WI38 (cell line): Measurements from ENCODE around the gene DPYSL5.

Source experiments
- H3K4me3 ChIP-seq: 2 replicates; pipeline ENCODE4 v1.5.1; 2011; ENCODE audit warnings: low read depth, mild to moderate bottlenecking, control low read depth, low read length
- CTCF ChIP-seq: IDR thresholded peaks from 2 replicates; pipeline ENCODE4 v1.5.1; 2012; ENCODE audit warnings: low read depth, mild to moderate bottlenecking, control low read depth, low read length

The DPYSL5 gene

GRCh38 chr2:26894136-26894535, 46.2 kb downstream of the DPYSL5 start:
- H3K4me3 ChIP-seq = no peak overlapping the region
- TF ChIP-seq CTCF = no peak

- H3K4me3 ChIP-seq = no peak overlapping the region
- no peak for TF ChIP-seq CTCF
These were observed 50.0 kb downstream of the DPYSL5 start for GRCh38 chr2:26897807-26898479.

GRCh38 chr2:26898480-26899078, 50.6 kb downstream of the DPYSL5 start:
- TF ChIP-seq CTCF = no peak
- no peak overlapping the region for H3K4me3 ChIP-seq

GRCh38 chr2:26899500-26900164, 51.7 kb downstream of the DPYSL5 start:
- no peak for TF ChIP-seq CTCF
- no peak overlapping the region for H3K4me3 ChIP-seq

GRCh38 chr2:26900831-26901321, 52.9 kb downstream of the DPYSL5 start:
- H3K4me3 ChIP-seq = no peak overlapping the region

GRCh38 chr2:26901326-26902183, 53.6 kb downstream of the DPYSL5 start:
- TF ChIP-seq CTCF = no peak
- no peak overlapping the region for H3K4me3 ChIP-seq

More at GRCh38 chr2:26900831-26901321, 52.9 kb downstream of the DPYSL5 start:
- TF ChIP-seq CTCF = no peak
